MG63 (cell line): Measurements from ENCODE around the gene HRH2. TPM values are rescaled to one million over a fixed set of nuclear protein-coding genes. Genes with fewer than 3 reads are reported as not detected.
"Not testable (repeated sequence)": the region's sequence is repeated elsewhere in the genome, so short reads cannot be mapped to it uniquely, and the experiment has no call there.

Experiments used
- DNase-seq: peaks from one replicate; pipeline ENCODE4 v3.0.0-alpha.2; 2020
- H3K27me3 ChIP-seq: fragments of 250-450 bp; sonication (Bioruptor Pico); 2 replicates; pipeline ENCODE4 v1.5.1; 2020; ENCODE audit warnings: mild to moderate bottlenecking, moderate library complexity
- H3K36me3 ChIP-seq: fragments of 250-450 bp; sonication (Bioruptor Pico); 2 replicates; pipeline ENCODE4 v1.5.1; 2020; ENCODE audit warnings: mild to moderate bottlenecking, moderate library complexity
- H3K4me3 ChIP-seq: fragments of 250-450 bp; sonication (Bioruptor Pico); 2 replicates; pipeline ENCODE4 v1.5.1; 2020; ENCODE audit warnings: mild to moderate bottlenecking, moderate library complexity
- H3K9me3 ChIP-seq: fragments of 250-450 bp; sonication (Bioruptor Pico); 2 replicates; pipeline ENCODE4 v1.5.1; 2020; ENCODE audit warnings: mild to moderate bottlenecking, moderate library complexity
- total RNA-seq: library from RNA; depleted of rRNA; stranded (reverse); fragments of >200 nt; shearing (Covaris generic); gene quantifications from 2 replicates; pipeline ENCODE4 v1.2.3, GENCODE V29; 2014; ENCODE audit warnings: low replicate concordance; rRNA removed

The HRH2 gene
- total RNA-seq, 1 experiment from 2014 or later = not detected

DNA sequence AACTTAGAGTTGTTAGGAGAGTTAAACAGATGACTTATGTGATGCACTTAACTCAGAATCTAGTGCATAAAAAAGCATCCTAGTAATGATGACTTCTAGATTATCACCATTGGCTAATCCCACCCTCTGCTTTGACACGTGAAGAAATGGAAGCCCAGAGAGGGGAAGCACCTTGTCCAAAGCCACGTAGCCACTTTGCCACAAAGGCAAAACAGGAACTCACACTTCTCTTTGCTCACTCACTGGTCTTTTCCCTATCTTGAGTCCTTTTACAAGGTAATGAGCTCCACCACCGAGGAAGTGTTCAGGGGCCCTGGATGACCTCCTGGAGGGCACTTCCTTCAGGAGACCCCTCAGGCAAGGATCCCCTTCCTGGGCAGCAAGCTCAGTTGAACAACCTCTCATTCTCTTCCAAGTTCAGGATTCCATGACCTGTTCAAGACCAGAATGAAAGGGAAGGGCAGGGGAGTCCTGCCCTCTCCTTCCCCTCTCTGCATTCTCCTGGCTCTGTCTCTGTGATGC is 89.7 kb downstream of the HRH2 start:
- H3K27me3 ChIP-seq = peaks cover 15% of the 10 kb centered on the region
- H3K36me3 ChIP-seq = no peaks in the 10 kb centered on the region
- H3K4me3 ChIP-seq = no peak overlapping the region
- DNase-seq = no peak
- no peaks in the 10 kb centered on the region for H3K9me3 ChIP-seq

DNA sequence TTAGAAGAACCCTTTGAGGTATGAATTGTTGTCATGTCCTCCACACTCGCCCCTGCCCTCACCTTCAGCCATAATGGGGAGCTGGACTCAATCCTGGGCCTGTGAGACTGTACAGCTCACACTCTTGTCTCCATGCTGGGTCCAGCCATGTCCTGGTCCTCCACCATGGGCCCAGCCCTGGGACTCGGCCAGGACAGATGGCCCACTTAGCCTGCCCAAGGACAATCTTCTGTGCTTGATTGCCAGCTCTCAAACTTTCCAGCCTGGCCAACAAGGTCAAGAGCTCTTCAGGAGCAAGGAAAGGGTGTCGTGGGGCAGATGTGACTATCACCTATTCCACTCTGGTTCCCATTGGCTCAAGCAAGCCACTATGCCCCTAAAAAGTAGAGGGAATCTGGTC is 90.8 kb downstream of the HRH2 start:
- H3K9me3 ChIP-seq = no peaks in the 10 kb centered on the region
- no peak for DNase-seq
- no peak overlapping the region for H3K4me3 ChIP-seq
- no peaks in the 10 kb centered on the region for H3K36me3 ChIP-seq
- H3K27me3 ChIP-seq = peaks cover 10% of the 10 kb centered on the region

- peaks cover 10% of the 10 kb centered on the region for H3K27me3 ChIP-seq
- DNase-seq = peak; percentile 67
- H3K9me3 ChIP-seq = no peaks in the 10 kb centered on the region
- no peak overlapping the region for H3K4me3 ChIP-seq
- no peaks in the 10 kb centered on the region for H3K36me3 ChIP-seq
Measured at GRCh38 chr5:175749591-175749990, 91.7 kb downstream of the HRH2 start.

DNA sequence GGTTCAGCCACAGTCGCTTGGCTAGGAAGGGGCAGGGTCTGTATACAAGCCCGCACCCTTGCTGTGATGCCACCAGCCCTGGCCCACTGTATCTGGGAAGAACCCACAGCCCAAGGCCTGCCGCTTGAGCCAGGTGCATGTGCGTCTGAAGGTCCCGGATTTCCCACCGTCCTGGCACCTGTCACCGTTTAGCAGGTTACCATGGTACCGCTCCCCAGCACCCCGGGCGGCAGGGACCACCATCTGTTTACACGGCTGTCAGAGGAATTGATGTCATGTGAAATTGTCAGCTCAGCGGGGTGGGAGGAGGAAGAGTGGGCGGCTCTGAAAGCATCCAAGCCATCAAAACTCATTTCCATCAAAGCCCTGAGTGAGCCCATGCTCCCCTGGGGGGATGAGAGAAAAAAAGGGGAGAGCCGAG is 92.7 kb downstream of the HRH2 start:
- H3K9me3 ChIP-seq = no peaks in the 10 kb centered on the region
- DNase-seq = no peak
- H3K27me3 ChIP-seq = peaks cover 6% of the 10 kb centered on the region
- no peak overlapping the region for H3K4me3 ChIP-seq
- no peaks in the 10 kb centered on the region for H3K36me3 ChIP-seq

- Histone ChIP-seq H3K9me3 (no peaks in the 10 kb centered on the region; the same call in 1 of the 2 replicates), H3K27me3 (no peaks in the 10 kb centered on the region; the same call in 1 of the 2 replicates), H3K36me3 (no peaks in the 10 kb centered on the region), H3K4me3 (no peak overlapping the region)
- DNase-seq = no peak
Measured at GRCh38 chr5:175751369-175751768, 93.5 kb downstream of the HRH2 start.

- peak; percentile 33 for DNase-seq
- Histone ChIP-seq H3K9me3 (no peaks in the 10 kb centered on the region; the same call in 1 of the 2 replicates), H3K4me3 (no peak overlapping the region), H3K36me3 (no peaks in the 10 kb centered on the region), H3K27me3 (peaks cover 7% of the 10 kb centered on the region; the same call in 1 of the 2 replicates)
Measured at GRCh38 chr5:175752826-175753535, 95.1 kb downstream of the HRH2 start.

GRCh38 chr5:175753536-175754402 is 95.9 kb downstream of the HRH2 start:
- Histone ChIP-seq H3K9me3 (no peaks in the 10 kb centered on the region; the same call in 1 of the 2 replicates), H3K27me3 (peaks cover 13% of the 10 kb centered on the region)
- DNase-seq = no peak

GRCh38 chr5:175759991-175760390 is 102.1 kb downstream of the HRH2 start:
- DNase-seq, H3K36me3 ChIP-seq, H3K4me3 ChIP-seq, H3K9me3 ChIP-seq: not testable (repeated sequence)
- H3K27me3 ChIP-seq = peaks cover 45% of the 10 kb centered on the region

More at GRCh38 chr5:175753536-175754402, 95.9 kb downstream of the HRH2 start:
- Histone ChIP-seq H3K4me3 (no peak overlapping the region), H3K36me3 (no peaks in the 10 kb centered on the region)

Other genes with a start within 250 kb of the HRH2 start
- gene DRD1, start 213.9 kb upstream of the HRH2 start, total RNA-seq = not detected in 2 replicates
- gene SFXN1, start 179.5 kb upstream of the HRH2 start, total RNA-seq = 147 and 190 TPM in 2 replicates
- gene CPLX2, start 213.5 kb downstream of the HRH2 start, total RNA-seq = not detected in 2 replicates